DMS153 treated with DMSO at 0.1 percent for 48 hours (cell line): ENCODE measurements around the gene RPL15.
"Not testable (repeated sequence)": the region's sequence is repeated elsewhere in the genome, so short reads cannot be mapped to it uniquely, and the experiment has no call there.

Source experiments
- DNase-seq: peaks from one replicate; lab custom pipeline; 2025; ENCODE audit not compliant: unreplicated experiment; lab: John Stamatoyannopoulos, UW

Gene RPL15

DNA sequence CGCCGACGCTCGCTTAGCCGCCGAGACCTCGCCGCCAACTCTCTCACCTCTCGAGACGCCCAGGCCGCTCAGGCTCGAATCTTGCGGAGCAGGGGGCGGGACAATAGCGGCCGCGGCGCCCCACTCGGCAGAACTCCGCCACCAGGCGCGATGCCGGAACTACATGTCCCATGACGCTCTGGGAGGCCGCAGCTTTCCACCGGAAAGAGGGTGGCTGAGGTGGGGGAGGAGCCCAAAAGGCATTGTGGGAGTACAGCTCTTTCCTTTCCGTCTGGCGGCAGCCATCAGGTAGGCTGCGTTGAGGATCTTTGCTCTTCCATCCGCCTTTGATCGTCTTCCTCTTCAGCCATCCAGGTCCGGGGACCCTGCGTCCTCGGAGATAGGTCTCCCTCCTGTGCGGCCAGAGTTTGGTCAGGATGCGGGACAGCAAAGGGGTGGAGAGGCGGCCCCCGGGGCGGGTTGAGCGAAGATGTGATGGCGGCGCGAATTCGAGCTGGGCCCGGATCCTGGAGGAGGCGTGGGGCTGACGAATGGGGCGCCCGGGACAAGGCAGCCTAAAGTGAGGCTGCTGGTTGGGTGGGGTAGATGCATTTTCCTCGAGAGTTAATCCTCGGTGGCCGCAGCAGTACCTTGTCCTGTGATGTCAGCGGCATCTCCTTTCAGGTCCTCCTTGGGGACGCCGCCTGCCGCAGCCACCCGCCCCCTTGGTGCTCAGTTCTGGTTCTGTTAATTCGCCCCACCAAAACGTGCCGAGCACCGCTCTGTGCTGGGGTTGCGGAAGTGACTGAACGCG lies at the start of gene RPL15, which contains the start of gene NKIRAS1:
RPL15 (plus strand) TSS at position 247 of the 793 bp plus-strand sequence. CDS start 728 bp downstream, outside the sequence.
NKIRAS1 (minus strand) TSS at position 105 of the 793 bp plus-strand sequence. CDS start 6,086 bp downstream, outside the sequence.
- peak; percentile 82 for DNase-seq

DNA sequence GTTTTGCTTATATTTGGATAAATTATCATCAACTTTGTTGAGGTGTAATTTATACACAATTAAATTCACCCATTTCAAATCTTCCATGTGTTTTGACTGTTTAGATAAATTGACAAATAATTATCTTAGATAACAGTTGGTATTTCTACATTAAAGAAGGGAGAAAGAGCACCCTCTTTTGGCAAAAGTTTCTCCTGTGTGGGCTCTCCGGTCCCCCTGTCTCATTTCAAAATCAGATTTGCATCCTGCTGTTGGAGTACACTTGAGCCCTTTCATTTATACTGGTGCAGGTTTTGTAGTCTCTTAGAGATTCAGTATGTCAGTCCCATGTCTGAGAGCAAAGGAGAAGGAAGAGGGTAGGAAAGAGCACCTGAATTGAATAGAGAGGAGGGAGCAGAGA lies 49.5 kb upstream of the RPL15 start:
- DNase-seq: no peak

DNA sequence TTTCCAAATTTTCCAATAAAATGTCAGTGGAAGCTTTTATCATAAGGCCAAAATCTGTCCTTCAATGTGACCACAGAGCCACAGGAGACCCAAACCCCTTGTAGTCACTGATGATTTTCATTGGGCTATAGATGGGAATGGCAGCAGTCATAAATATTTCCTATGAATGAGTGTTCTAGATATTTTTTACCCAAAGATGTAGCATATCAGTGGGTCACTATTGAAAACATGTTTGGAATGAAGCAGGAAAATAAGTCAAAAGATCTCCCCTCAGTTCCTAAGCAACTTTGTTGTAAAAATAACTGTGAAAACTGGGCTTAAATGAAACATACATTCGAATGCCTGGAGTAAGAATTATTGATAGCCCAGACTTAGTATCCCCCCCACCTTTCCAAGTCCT lies 49.1 kb upstream of the RPL15 start:
- DNase-seq: no peak

DNA sequence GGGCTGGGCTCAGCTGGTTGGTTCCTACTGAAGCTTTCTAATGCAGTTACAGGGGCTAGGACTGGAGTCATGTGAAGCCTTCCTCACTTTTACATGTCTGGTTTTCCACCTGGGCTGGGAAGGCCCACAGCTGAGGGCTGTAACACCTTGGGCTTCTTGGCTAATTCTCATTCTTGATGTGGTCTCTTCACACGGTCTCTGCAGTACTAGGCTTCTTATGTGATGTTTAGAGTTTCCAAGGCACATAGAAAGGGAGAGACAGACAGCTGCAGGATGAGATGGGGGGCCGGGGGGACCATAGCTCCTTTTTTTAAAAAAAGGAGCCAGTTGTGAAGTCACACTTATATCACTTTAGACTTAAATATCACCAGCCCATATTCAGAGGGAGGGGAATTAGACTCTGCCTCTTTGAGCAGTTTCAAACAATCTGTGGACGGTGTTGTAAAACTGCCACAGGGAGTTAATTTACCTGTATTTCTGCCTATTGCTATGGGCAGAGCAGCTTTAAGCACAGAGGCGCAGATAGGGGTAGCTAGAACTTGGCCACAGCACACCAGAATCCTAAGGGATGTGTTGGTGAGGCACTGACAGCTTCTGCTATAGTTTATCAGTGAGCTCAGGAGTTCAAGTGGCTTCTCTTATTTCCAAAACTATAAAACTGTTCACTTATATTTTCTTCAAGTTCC lies 46.8 kb upstream of the RPL15 start:
- no peak for DNase-seq

DNA sequence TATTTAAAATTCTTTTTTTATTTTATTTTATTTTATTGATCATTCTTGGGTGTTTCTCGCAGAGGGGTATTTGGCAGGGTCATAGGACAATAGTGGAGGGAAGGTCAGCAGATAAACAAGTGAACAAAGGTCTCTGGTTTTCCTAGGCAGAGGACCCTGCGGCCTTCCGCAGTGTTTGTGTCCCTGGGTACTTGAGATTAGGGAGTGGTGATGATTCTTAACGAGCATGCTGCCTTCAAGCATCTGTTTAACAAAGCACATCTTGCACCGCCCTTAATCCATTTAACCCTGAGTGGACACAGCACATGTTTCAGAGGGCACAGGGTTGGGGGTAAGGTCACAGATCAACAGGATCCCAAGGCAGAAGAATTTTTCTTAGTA lies 46.3 kb upstream of the RPL15 start:
- DNase-seq: not testable (repeated sequence)

DNA sequence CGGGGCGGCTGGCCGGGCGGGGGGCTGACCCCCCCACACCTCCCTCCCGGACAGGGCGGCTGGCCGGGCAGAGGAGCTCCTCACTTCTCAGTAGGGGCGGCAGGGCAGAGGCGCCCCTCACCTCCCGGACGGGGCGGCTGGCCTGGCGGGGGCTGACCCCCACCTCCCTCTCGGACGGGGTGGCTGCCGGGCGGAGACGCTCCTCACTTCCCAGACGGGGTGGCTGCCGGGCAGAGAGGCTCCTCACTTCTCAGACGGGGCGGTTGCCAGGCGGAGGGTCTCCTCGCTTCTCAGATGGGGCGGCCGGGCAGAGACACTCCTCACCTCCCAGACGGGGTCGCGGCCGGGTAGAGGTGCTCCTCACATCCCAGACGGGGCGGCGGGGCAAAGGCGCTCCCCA lies 45.6 kb upstream of the RPL15 start:
- not testable (repeated sequence) for DNase-seq

DNA sequence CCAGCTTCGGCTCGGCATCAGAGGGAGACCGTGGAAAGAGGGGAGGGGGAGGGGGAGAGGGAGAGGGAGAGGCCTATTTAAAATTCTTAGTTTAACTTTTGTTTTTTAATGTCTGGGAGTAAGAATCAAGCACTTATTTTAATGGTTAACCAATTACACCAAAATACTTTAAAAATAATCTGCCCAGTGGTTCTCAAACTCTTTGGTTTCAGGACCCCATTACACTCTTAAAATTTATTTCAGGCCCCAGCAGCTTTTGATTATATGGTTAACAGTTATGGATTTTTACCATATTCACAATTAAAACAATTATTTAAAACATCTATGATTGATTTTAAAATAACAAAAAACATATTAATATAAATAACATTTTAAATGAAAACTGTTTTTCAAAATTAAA lies 44.6 kb upstream of the RPL15 start:
- DNase-seq: no peak

DNA sequence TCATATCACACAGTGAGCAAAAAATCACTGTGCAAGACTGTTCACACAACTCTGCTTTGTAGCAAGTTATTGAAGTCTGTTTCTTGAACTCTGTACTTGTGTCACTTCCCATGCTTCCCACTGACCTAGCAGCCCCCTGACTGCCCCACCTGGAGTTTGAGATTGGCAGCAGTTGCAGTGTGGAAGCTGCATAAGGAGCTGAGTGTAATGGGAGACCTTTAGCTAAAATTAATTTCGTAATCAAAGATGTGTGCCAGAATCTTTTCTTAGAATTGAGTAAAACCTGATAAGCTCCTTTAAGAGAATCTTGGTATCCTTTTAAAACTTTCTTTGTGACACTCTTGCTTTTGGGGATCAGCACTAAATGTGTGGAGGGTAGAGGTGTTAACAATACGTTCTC lies 43.0 kb upstream of the RPL15 start:
- no peak for DNase-seq

DNA sequence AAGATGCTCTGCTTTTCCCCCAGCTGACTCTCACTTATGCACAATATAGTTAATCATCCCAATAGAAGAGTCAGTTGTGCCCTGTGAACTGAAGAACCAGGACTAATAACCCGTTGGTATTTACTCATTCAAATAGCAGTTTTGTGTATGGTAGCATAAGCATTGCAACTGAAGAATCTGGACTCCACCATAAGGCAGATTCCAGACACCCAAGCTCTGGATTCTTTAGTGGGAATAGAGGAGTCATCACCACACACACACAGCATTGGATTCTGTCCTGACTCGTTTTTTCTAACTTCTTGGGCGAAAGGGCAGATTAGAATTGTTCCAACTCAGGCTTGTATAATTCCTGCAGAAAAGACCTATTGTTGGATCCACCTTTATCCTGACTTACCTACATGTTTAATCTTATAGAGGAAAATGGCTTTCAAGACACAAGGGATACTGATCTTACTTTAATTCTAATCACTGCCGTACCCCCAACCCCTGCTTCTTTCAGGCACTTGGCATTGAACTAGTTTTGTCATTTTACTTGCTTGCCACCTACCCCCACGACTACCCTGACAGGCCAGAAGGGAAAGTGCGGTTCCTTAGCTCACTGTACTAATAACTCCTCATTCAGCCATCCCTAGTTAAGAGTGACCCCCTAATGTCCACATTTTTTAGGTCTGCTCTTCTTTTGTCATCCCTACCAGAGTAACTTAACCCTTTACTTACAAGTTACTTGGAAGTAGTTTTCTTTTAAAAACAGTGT lies 42.4 kb upstream of the RPL15 start:
- no peak for DNase-seq

DNA sequence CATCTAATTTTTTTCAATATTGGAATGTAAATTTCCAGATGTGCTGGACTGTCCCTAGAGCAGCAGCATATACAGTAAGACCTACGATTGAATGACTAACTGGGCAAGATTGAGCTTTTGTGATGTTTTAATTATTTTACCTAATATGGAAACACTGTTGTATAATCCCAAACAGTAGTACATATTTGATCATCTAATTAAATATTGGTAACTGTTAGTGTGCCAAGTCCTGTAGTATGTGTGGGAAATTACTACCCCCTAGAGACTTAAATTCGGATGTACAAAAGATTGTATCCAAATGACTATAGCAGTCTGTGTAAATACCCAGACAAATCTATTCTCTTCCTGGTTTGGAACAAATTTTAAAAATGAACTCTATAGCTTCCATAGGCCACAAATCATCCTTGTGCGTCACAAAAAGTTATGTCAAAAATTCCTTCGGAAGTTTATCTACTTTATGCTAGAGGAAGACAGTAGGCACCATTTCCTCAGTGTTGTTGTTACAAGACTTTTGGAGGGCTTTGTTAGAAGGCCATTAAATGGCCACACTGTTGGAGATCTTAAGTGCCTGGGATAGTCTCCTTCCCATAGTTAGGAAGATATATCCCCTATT lies 41.7 kb upstream of the RPL15 start:
- DNase-seq: no peak

DNA sequence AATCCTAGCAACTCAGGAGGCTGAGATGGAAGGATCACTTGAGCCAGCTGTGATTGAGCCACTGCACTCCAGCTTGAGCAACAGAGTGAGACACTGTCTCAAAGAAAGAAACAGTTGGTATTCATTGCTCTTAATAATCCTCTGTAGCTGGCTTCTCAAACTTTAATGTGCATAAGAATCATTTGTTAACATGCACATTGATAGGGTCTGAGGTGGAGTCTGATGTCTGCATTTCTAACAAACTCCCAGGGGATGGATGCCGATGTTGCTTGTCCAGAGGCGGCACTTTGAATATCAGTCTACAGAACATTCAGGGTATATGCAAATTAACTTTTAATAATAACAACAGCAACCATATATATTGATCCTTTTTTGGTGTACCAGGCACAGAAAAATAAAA lies 40.0 kb upstream of the RPL15 start:
- no peak for DNase-seq

DNA sequence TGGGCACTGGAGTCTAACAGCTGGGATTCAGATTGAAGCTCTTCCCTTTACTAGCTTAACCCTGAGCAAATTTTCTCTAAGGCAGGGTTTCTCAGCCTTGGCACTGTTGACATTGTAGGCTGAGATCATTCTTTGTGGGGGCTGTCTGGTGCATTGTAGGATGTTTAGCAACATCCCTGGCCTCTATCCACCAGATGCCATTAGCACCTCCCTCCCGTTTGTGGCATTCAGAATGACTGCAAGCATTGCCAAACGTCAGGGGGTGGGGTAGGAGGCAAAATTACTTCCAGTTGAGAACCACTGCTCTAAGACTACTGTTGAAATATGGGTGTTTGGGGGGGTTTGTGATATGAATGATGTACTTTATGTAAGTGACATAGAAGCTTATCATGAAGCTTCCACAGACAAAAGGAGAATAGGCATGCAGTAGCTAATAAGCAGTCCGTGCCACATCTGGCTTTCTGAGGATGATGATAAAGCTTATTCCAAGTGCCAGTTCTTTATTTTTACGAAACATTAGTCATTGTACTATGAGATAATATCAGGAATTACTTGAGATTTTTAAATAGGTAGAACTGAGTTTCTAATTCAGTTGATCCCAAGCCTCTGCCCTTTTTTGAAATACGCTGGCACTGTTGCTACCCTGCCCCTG lies 39.5 kb upstream of the RPL15 start:
- no peak for DNase-seq

DNA sequence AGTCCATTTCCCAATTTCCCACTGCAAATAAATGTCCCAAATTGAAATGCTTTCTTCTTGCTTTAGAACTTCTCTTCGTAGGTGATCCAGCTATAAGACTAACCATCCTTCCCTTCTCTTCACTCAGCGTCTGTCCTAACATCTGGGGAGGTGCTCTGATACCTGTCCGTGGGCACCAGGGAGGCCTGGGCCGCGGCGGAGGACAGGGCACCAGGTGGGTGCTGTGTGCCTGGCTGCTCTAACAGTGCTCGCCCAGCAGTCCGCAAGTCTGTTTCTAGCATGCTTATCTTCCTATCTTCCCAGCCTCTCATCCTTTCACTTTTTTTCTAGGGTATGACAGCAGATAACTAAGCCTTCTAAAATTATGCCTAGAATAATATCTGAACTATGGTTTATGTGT lies 37.4 kb upstream of the RPL15 start:
- no peak for DNase-seq

DNA sequence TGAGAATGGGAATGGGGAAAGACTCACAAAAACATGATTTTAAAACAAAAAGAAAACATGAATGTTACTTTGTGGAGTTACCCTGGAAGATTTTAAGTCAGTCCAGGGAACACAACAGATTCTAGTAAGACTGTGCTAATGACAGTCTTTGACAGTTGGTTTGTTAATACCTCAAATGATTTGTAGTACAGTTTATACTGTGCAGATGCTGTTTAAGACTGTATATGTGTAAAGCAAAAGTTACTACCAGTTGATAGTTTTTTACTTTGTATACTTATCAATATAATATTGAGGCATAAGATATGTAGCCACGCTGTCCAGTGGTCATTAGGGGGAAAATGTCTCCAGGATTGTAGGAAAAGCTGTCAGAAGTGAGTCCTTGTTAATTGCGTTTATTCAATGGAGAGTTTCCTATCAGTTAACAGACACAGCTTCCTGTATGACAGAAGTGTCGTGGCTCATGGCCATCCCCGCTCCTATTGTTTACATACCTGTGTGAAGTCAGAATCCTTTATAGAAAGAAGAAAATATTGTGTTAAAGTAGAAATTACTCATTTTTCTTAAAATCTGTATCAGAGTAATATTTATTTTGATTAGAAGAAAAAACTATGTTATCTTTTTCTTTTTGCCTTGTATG lies 36.1 kb upstream of the RPL15 start:
- DNase-seq: no peak

DNA sequence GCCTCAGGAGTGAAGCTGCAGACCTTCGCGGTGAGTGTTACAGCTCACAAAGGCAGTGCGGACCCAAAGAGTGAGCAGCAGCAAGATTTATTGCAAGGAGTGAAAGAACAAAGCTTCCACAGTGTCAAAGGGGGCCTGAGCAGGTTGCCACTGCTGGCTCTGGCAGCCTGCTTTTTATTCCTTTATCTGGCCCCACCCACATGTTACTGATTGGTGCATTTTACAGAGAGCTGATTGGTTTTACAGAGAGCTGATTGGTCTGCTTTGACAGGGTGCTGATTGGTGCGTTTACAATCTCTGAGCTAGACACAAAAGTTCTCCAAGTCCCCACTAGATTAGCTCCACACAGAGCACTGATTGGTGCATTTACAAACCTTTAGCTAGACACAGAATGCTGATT lies 34.9 kb upstream of the RPL15 start:
- not testable (repeated sequence) for DNase-seq

DNA sequence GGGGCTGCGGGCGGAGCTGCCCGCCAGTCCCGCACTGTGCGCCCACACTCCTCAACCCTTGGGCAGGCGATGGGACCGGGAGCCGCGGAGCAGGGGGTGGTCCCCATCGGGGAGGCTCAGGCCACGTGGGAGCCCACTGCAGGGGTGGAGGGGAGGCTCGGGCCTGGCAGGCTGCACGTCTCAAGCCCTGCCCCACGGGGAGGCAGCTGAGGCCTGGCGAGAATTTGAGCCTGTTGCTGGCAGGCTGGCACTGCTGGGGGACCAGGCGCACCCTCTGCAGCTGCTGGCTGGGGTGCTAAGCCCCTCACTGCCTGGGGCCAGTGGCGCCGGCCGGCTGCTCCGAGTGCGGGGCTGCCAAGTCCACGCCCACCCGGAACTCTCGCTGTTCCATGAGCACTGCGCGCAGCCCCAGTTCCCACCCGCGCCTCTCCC lies 34.4 kb upstream of the RPL15 start:
- DNase-seq: no peak

DNA sequence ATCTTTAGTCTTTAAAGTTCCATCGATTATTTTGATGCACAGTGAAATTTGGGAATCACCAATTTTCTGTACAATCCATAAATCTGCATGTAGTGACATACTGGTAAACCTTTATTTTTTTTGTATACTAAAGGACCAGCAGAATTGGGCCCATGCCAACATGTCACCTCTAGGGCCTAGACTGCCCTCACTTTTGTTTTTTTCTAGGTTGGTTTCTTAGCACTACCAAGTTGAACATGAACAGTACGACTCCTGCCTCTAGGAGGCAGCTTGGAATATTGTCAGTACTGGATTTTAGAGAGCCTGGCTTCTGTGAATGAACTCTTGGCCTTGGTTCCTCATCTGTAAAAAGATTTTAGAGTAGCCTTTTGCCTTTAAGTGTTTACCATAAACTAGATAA lies 32.5 kb upstream of the RPL15 start:
- DNase-seq: no peak

DNA sequence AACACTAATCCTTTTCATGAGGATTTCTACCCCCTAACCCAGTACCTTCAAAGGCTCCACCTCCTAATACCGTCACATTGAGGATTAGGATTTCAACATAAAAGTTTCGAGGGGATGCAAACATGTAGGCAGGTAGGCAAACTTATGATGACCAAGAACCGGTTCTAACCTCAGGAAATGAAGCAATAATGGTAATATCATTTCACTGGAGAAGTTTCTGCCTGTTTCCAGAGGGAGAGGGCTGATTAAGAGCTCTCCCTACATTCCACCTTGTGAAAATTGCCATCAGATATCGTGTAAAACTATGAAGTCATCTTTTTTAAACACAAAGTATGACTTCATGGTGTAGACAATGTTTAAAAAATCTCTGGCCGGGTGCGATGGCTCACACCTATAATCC lies 31.7 kb upstream of the RPL15 start:
- DNase-seq: no peak

DNA sequence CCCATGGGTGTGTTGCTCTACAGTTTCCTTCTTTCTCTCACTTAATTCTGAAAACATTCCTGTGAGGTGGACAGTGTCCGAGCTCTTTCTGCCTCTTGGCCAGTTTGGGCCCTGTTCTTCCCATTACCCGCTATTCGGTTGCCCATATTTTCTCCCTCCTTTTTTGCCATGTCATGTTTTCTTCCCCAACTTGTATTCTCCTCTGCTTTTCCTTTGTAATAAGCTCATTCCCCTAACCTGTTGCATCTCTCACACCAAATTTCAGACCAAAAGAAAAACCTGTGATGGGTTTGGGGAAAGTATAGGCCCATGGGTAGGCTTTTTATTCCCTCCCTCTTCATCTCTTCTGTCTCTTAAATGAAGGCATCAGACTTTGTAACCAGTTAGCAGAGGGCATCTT lies 30.6 kb upstream of the RPL15 start:
- DNase-seq: no peak

DNA sequence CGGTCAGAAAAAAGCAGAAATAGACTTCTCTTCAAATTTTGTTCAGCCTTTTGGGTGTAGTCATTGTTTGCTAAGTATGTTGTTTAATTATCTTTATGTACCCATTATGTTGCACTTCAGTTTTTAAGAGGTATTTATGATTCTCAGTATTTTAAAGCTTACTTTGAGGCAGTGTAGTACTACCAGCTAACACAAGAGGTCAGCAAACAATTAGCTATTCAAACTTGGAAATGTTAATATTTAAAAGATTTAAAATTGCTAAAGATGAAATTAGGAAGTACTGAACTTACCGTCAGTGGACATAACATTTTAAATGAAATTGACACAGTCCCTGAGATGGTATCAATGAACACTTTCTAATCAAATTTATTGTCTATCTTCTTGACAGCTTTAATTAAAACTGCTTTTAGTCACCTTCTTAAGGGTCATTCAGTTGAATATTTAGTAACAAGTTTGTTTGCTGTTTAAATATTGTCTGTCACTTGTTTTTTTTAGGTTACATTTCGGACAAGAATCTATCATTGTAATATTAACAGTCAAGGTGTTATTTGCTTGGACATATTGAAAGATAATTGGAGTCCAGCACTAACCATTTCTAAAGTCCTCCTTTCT lies 28.2 kb upstream of the RPL15 start:
- no peak for DNase-seq
